GM19438 (cell line): ENCODE results near the gene SPAG8.

ENCODE experiments used
- ATAC-seq: cut with Tn5 transposase; IDR thresholded peaks from one replicate; pipeline ENCODE4 v1.9.1; 2021; ENCODE audit warnings: low read depth; ENCODE audit not compliant: unreplicated experiment

SPAG8 gene, protein sequence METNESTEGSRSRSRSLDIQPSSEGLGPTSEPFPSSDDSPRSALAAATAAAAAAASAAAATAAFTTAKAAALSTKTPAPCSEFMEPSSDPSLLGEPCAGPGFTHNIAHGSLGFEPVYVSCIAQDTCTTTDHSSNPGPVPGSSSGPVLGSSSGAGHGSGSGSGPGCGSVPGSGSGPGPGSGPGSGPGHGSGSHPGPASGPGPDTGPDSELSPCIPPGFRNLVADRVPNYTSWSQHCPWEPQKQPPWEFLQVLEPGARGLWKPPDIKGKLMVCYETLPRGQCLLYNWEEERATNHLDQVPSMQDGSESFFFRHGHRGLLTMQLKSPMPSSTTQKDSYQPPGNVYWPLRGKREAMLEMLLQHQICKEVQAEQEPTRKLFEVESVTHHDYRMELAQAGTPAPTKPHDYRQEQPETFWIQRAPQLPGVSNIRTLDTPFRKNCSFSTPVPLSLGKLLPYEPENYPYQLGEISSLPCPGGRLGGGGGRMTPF

GRCh38 chr9:35812025-35812602 lies at the start of gene SPAG8:
Gene SPAG8, minus strand, starts transcription at chr9:35812262. Its CDS starts 115 bp downstream, at chr9:35812147.
- peak; percentile 53 for ATAC-seq

DNA sequence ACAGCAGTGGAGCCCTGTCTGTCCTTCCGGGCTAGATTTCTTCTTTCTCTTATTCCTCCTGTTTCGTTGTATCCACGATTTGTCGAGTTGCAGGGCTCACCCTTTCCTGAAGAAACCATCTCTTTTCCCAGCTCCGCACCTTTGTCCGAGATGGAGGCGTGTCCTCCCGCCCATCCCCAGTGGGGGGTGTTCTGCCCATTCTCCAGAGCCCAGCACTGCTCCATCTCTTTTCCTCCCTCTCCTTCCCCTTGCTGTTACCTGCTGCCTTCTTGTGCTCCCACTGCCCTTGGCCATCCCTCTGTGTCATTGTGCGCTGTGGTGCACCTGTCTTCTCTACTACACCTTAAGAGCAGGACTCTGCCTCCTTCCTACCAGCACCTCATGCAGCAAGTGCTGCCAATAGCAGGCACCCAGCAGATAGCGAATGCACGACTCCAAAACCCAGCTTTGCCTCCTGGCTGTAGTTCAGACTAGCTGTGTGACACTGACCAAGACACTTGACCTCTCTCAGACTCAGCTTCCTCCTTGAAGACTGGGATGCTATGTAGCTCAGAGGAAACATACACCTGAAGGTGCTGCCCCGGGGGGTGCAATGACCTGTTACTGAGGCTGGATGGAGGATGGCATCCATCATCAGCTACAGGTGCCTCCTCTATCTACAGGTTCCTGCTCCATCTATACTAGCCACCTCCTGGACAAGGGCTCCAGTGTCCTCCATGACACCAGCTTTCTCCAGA lies 49.3 kb upstream of the SPAG8 start:
- no peak for ATAC-seq

GRCh38 chr9:35859990-35860339 lies 47.9 kb upstream of the SPAG8 start:
- ATAC-seq: no peak

GRCh38 chr9:35859310-35859989 lies 47.4 kb upstream of the SPAG8 start:
- no peak for ATAC-seq

- no peak for ATAC-seq
Measured at GRCh38 chr9:35858458-35858857, 46.4 kb upstream of the SPAG8 start.

DNA sequence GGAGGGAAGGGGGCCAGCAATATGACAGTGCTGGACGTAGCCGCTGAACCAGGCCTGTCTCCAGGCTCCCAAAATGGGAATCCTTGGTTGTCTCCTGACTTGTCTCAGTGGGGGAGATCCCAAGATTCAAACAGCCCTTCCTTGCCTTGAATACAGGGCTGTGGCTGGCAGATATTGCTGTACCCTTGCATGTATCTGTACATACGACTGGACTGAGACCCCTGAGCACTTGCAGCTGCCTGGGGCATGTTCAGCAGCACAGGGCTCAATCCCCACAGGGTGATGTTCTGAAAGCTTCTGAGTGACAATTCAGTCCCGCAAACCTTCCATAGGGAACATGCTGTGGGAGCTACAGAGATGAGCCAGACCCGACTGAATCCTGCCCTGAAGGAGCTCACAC lies 44.8 kb upstream of the SPAG8 start:
- no peak for ATAC-seq

DNA sequence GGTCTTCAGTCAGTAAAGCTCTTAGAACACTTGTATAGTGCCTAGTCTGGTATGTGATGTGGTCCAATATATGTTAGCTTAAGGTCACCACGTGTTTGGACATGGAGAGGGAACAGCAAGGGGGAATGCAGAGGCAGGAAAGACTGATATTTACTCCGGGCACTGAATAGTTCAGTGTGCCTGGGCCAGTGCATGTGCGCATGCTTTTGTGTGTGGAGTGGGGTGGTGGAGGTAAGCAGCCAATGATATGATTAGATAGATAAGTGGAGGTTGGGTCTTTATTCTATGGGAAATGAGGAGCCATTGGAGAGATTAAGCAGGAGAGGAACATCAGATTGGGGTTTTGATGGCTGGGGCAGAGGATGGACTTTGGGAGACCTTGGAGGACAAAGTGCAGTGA lies 44.1 kb upstream of the SPAG8 start:
- no peak for ATAC-seq

DNA sequence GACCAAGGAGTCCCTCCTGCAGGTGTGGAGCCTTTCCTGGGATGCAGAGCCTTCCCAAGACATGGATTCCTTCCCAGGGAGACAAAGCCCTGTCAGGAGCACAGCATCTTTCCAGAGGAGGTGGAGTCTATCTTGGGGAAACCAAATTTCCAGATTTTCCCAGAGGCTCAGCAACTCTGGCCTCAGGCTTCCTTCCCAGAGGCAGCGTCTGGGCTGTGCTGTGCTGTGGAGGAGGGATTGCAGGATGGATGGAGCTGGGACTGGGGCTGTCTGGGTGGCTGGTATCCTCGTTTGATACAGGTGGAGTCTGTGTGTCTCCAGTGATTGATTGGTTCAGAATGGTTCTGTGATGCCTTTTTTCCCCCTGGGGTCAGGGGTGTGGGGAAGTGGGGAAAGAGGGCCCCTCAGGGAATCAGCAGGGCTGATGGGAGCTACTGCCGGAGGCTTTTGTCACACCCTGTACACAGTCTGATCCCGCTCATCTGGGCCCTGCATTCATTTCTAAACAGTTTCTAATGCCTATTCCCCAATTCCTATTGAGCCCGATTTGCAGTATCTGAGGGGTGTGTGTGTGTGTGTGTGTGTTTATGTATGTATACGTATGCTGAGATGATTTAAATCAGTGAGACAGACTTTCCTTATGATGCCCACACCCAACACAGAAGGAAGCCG lies 42.2 kb upstream of the SPAG8 start:
- ATAC-seq: no peak

- ATAC-seq: no peak
Measured at GRCh38 chr9:35852876-35853865, 41.1 kb upstream of the SPAG8 start.

DNA sequence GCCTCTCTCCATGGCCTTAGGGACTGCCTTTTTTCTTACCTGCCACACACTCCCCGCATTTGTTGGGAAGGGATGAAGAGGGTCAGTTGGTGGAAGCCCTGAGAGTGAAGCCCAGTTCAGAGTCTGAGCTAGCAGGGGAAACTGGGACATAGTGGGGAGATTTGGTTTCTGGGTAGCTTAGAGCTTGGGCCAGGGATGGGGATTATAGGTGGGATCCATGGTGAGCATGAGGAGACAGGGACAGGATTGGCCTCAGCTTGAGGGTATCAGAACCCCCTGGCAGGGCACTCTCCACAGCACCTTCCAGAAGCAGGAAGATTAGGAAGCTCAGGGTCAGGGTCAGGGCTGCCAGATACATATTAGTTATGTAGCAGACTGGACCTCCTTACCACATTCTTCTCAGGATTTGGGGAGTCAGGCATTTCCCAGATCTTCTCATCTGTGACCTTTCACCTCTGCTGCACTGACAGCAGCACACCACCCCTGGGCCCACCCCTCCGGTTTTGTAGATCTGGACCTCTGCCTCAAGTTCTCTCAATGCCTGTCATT lies 40.3 kb upstream of the SPAG8 start:
- ATAC-seq: no peak

DNA sequence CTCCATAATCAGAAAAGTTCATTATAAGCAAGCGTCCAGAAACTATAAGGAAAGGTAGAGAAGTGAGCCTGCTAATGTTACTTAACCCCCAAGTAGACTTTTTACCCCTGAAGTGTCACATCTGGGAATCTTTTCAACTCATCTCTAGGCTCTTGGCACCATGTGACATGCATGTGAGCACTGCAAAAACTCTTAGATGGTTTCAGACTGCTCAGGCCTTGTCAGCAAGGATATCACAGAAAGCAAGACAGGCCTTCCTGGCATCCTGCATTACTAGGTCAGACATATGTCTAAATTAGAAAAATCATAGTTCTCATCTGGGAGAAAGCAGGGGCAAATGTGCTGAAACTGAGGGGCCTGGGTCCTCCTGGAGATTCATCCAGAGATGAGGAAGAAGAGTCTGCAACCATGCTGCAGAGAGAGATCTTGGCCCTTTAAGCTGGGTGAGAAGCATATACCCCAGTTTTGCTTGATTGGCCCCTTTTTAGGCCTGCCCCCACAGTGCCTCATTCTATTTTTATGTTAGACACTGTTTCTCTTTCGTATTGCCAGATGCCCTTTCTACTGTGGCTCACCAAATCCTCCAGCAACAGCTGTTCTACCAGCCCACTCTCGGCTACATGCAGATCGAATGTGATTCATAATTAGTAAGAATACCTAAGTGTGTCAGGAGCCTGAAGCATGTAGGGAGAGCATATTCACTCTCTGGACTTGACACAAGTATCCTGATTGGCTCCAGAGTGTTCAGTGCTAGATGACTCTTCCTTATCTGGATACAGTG lies 35.9 kb upstream of the SPAG8 start:
- ATAC-seq: peak; percentile 89

DNA sequence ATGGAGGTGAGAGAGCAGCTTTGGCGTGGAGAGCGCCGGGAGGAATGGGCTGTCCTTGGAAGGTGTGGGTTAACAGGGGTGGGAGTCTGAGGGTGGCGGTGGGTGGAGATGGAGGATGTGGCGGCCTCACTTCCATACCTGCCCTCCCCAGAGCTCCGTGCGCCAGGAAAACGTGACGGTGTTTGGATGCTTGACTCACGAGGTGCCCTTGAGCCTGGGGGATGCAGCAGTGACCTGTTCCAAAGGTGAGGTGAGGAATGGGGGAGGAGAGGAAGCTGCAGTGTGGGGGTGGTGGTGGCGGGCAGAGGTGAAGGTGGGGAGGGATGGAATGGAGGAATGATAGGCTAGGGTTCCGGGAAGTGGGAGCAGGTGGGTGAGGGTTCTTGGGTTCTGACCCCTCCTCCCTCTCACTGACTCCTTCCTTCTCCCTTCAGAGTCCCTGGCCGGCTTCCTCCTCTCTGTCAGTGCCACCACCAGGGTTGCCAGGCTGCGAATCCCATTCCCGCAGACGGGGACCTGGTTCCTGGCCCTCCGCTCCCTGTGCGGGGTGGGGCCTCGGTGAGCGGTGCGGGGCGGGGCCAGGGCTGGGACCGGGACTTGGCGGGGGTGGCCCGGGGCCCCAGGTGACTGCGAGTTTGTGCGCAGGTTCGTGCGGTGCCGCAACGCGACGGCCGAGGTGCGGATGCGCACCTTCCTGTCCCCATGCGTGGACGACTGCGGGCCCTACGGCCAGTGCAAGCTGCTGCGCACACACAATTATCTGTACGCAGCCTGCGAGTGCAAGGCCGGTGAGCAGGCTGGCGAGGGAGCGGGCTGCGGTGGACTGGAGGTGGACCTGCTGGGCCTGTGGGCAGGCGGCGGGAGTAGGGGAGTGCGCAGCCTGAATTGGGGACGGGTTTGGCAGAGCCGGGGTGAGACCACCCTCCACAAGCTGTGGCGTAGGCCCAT lies 34.0 kb upstream of the SPAG8 start:
- no peak for ATAC-seq

DNA sequence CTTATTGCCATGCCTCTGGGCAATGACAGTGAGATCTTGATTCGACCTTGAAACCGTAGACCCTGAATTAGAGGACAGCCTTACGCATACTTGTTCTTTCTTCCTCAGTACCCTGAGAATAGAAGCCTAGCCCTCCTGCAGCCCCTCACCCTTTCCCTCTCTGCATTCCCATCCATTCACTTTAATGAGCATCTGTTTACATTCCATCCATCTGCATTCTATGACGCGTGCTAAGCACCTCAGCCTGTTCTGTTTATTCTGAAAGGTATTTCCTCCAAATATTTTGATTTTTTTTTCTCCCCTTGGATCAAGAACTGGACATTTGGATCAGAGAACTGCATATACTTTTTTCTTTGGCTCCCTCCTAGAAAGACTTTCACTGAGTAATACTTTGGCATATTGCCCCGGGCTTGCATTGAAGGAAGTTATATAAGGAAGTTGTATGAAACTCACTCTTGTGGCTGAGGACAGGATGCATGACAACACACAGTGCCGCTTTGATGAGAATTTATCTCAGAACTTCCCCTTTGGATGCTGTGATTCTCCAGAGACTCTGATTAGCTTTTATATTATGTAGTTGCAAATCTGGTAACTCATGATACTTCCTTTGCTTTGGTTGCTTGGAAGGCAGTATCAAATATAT lies 32.7 kb upstream of the SPAG8 start:
- no peak for ATAC-seq

GRCh38 chr9:35842795-35843194 lies 30.7 kb upstream of the SPAG8 start:
- ATAC-seq: no peak

DNA sequence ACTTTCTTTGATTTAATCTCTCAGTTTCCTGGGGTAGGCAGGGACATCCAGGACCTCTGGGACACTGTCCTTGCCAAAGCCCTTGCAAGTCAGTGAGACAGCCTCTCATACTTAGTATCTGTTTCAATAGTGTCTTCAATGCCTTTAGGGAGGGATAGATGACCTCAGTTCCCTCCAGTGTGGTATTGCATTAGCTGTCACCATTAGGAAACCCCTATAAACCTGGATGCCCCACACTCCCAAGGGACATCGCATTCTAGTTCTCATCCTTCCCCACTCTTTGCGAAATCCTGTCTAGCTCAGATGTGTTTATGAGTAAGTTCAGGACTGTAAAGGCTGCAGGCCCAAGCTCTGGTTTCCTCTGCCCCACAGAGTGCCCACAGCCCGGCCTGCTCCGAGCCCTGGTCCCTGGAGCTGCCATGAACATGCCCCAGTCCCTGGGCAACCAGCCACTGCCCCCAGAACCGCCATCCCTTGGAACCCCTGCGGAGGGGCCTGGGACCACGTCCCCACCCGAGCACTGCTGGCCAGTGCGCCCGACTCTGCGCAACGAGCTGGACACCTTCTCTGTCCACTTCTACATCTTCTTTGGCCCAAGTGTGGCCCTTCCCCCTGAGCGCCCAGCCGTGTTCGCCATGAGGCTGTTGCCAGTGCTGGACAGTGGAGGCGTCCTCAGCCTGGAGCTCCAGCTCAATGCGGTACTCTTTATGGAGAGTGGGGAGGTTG lies 30.1 kb upstream of the SPAG8 start:
- no peak for ATAC-seq

DNA sequence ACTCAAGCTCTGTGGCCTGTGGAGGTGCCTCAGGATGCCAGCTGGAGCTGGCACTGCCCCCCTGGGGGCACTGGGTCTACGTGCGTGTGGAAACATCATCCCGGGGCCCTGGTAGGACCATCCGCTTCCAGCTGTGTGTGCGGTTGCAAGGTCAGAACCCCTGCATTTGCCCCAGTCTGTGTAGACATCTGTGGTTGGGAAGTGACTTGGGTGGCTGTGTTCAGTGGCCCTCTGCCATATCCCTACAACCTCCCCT lies 29.5 kb upstream of the SPAG8 start:
- ATAC-seq: no peak
